ENCODE measurements around the gene SNRNP48. TPM values are rescaled to one million over a fixed set of nuclear protein-coding genes. Genes with fewer than 3 reads are reported as not detected.

Gene SNRNP48
- total and polyA plus RNA-seq, 2 of the 4 experiments (the other 2 are of a cell fraction), result 5.2 to 6.2 TPM

- Histone ChIP-seq H2AK5ac (ENCODE audit: low read depth, low read length) (no peak overlapping the region), H3K4me3 (ENCODE audit: insufficient read depth, low read depth, low read length) (no peak overlapping the region), H3K4ac (ENCODE audit: low read depth, low read length) (no peak overlapping the region), H3K18ac (ENCODE audit: low read depth, low read length) (no peak overlapping the region), H4K8ac (ENCODE audit: low read depth in 2 of 2, low read length in 2 of 2) (no peak overlapping the region), H3K27ac (ENCODE audit: insufficient read depth, low read length) (no peak overlapping the region), H4K20me1 (ENCODE audit: insufficient read depth, low read length) (no peaks in the 10 kb centered on the region), H3K27me3 (ENCODE audit: control insufficient read depth, insufficient read depth, low read length) (peaks cover 6% of the 10 kb centered on the region; the same call in 1 of the 2 replicates), H2AFZ (replicated peaks; ENCODE audit: low read length, poor library complexity) (no peak overlapping the region), H2BK15ac (ENCODE audit: low read depth, low read length) (no peak overlapping the region), H3K36me3 (ENCODE audit: control insufficient read depth, insufficient read depth, low read length) (no peaks in the 10 kb centered on the region), H4K5ac (ENCODE audit: low read depth, low read length) (no peak overlapping the region), H2BK120ac (ENCODE audit: low read depth, low read length) (no peak overlapping the region), H2BK20ac (ENCODE audit: low read depth, low read length) (no peak overlapping the region), H3K9ac (ENCODE audit: low read depth, low read length) (no peak overlapping the region), H2AK9ac (replicated peaks; ENCODE audit: low read depth, low read length, poor library complexity) (no peak overlapping the region), H3K4me1 (ENCODE audit: control insufficient read depth, insufficient read depth, low read length) (0 out of 2 replicates have a peak, but pooled peaks cover 4% of the 10 kb centered on the region), H3K9me1 (ENCODE audit: insufficient read depth, low read length) (no peaks in the 10 kb centered on the region), H3K9me3 (ENCODE audit: control insufficient read depth, insufficient read depth, low read length) (no peaks in the 10 kb centered on the region), H3K23ac (ENCODE audit: low read depth, low read length) (no peak overlapping the region), H3K79me1 (ENCODE audit: low read depth in 1 of 2, low read length in 2 of 2) (no peaks in the 10 kb centered on the region), H3K56ac (ENCODE audit: extremely low read depth, insufficient read depth, low read length) (no peak overlapping the region), H3K4me2 (ENCODE audit: low read depth, low read length) (no peak overlapping the region), H4K91ac (ENCODE audit: insufficient read depth, low read depth, low read length) (no peak overlapping the region), H2BK5ac (ENCODE audit: low read depth, low read length, poor library complexity, severe bottlenecking) (no peak overlapping the region), H3K14ac (replicated peaks; ENCODE audit: low read depth, low read length) (no peak overlapping the region)
- TF ChIP-seq BHLHE40 (IDR thresholded peaks at IDR 0.05; ENCODE audit: low read depth, low read length) (no peak), CTCF (conservative IDR thresholded peaks at IDR 0.05; ENCODE audit: low read depth, low read length) (no peak), RAD21 (IDR thresholded peaks at IDR 0.05; ENCODE audit: low read length) (no peak)
- POLR2A ChIA-PET (ENCODE audit: unreplicated experiment), result no interaction called here
- no TSS peak for BruUV-seq (replicated peaks)
- no CpG with 5 or more reads among the region's 5 CpGs for WGBS, 2 experiments (ENCODE audit: extremely low coverage in 2 of 2, insufficient read length in 1 of 2)
- ATAC-seq (ENCODE audit: low read depth) (no peak), DNase-seq (no peak)
- in situ Hi-C loops (cut with MboI; ENCODE audit: low sequenced_read_pairs) (no loop called here), intact Hi-C loops (cut with micrococcal nuclease) (no loop called here), dilution Hi-C loops (cut with HindIII; ENCODE audit: low sequenced_read_pairs, unreplicated experiment) (no loop called here)
- CTCF ChIA-PET, result interaction anchor here (0.6 to 1.2 kb wide), 2 partner anchors 14 to 693 kb away, joined by 3 read pairs; no protein-coding TSS in a partner anchor
These were observed 41.5 kb downstream of the SNRNP48 start for GRCh38 chr6:7631466-7631865.
